ENCODE measurements around the gene C13orf46.

The C13orf46 gene

DNA sequence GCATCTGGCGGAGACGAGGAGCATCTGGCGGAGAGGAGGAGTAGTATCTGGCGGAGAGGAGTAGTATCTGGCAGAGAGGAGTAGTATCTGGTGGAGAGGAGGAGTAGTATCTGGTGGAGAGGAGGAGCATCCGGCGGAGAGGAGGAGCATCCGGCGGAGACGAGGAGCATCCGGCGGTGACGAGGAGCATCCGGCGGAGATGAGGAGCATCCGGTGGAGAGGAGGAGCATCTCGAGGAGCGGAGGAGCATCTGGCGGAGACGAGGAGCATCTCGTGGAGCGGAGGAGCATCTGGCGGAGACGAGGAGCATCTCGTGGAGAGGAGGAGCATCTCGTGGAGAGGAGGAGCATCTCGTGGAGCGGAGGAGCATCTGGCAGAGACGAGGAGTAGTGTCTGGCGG lies 18.6 kb downstream of the C13orf46 start:
- DNase-seq (ENCODE audit: low read depth in 2 of 2): no peak

GRCh38 chr13:113954046-113954835 lies 19.6 kb downstream of the C13orf46 start:
- DNase-seq (ENCODE audit: low read depth in 2 of 2): no peak

DNA sequence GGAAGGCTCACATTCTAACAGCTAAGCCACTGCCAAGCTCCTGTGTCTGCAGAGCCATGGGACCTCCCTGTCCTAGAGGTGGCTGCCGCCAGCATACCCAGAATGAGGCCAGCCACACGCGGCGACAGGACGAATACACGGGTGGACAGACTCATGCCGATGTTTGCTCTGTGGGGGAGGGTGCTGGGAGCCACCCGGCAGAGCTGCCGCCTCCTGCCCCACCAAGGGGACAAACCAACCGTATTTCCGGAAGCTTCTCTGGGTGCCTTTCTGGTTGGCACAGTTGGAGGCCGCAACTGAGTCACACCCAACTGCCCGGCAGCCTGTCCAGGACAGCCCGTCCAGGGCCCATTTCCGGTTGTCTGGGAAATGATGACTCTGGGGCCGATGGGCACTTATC lies 20.3 kb downstream of the C13orf46 start:
- no peak for DNase-seq (ENCODE audit: low read depth in 2 of 2)

DNA sequence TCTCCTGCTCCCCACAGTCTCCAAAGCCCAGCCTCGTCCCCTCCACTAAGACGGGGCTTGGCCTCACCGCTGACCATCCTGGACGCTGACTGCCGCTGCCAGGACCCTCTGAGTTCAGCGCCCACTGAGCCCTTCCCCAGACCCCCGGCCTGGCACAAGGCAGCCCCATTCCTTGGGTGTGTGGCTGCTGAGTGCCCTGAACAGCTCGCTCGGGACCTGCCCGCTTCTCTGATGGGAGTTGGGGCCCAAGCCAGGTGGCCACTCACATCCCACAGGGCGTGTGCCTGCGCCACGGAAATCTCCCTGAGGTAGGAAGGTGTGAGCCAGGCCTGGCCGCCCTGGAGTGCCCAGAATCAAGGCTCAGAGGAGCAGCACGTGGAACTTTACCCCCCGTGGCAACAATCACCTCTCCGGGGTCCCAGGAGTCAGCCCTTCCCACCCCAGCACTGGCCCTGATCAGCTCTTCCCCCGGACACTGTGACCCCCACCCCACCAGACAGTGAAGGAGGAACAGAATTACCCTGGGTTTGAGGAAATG lies 20.8 kb downstream of the C13orf46 start:
- no peak for DNase-seq (ENCODE audit: low read depth in 2 of 2)

- no peak for DNase-seq (ENCODE audit: low read depth in 2 of 2)
Observed at GRCh38 chr13:113952151-113952982, 21.5 kb downstream of the C13orf46 start.

DNA sequence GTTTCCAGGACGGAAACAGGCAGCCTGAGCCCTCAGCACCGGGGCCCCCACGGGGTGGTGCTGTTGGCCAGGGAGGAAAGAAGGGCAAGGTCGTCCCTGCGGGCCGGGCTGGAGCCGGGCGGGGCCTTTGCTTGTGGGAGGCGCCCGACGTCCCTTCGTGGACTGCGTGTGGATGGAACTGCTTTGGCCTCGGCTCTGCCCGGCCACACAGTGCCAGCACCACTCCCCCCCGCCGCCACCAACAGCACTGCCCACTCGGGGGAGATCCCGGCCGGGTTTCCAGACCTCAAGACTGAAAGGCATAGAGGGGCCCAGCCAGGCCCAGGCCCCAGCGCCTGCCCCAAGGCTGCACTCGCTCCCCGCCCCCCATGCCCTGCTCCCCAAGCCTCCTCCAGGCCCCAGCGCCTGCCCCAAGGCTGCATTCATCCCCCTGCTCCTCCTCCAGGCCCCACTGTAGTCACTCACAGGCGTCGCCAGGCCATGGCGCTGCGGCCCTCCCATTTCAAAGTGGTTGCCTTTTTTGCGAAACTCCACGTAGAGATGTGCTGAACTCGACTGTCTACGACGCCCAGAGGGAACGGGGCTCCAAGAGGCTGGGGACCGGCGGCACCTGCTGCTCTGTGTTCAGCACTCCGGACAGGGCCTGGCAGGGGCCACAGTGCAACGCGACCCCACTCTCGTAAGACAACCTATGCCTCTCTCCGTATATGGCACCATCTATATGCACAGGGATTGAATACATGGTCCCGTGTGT lies 22.5 kb downstream of the C13orf46 start:
- DNase-seq (ENCODE audit: low read depth in 2 of 2): peak; percentile 38 to 52

- DNase-seq (ENCODE audit: low read depth in 2 of 2): no peak
Observed at GRCh38 chr13:113950451-113951245, 23.2 kb downstream of the C13orf46 start.

- DNase-seq (ENCODE audit: low read depth in 2 of 2): no peak
Observed at GRCh38 chr13:113949546-113949945, 24.3 kb downstream of the C13orf46 start.

DNA sequence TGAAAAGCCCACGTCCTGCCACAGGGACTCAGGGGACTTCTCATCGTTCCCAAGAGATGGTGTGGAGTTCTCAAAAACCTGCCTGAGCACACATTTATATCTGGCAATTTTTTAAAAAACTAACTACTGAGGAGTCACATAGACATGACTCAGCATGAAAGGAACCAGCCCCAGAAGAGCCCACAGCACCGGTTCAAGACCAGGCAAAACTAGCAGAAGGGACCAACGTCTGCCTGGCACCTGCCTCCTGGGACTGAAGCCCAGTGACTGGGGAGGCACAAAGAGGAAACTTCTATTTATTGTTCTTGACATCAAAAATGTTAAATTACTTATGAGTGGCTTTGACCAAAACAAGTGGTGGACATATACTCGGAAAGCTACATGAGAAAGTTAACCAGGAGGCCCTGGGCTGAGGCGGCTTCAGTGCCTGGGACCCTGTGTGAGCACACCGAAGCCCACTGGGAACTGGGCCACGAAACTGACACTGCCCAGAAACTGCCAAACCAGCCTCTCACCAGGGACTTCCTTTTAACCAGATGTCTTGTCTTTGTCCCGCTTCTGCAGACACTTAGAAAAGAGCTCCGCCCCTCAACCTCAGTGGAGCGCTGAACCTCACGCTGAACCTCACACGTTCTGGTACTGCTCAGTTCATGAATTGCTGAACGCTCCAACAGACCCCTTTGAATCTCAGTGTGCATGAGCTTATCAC lies 25.7 kb downstream of the C13orf46 start:
- no peak for DNase-seq (ENCODE audit: low read depth in 2 of 2)

DNA sequence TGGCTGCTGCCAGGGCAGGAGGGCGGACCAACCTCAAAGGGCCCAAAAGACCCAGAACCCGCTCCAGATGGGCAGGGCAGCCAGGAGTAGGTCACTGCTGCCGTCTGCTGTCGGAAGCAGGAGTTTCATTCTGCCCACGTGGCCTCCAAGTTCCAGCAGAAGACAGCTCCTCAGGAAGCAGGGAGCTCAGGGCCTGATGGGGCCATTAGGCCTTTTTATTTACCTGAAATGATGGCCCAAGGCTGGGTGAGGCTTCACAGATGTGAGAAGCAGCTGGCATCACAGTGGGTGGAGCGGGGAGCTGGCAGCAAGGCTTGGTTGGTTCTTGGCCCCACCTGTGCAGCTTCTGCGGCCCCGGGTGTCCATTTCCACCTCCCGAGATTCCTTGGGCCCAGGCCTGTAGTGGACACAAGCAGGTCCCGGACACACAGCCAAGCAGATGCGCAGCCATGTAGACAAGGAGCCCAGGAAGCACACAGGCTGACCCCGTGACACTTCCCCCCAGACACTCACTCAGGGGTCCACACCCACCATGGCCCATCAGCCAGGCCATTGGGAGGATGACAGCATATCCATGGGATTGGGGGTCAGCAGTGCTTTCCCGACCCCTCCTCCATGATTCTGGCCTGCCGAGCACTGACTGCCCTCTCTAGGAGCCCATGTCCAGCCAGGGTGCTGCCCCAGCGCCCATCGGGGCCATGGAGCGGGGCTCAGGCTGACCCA lies 26.4 kb downstream of the C13orf46 start:
- no peak for DNase-seq (ENCODE audit: low read depth in 2 of 2)

GRCh38 chr13:113946409-113947181 lies 27.3 kb downstream of the C13orf46 start:
- no peak for DNase-seq (ENCODE audit: low read depth in 2 of 2)

- DNase-seq (ENCODE audit: low read depth in 2 of 2): no peak
Observed at GRCh38 chr13:113945857-113946408, 27.9 kb downstream of the C13orf46 start.

GRCh38 chr13:113943821-113944565 lies 29.9 kb downstream of the C13orf46 start:
- DNase-seq (ENCODE audit: low read depth in 2 of 2): no peak

GRCh38 chr13:113942591-113943103 lies 31.2 kb downstream of the C13orf46 start:
- DNase-seq (ENCODE audit: low read depth in 2 of 2): no peak

GRCh38 chr13:113941571-113942191 lies 32.2 kb downstream of the C13orf46 start:
- DNase-seq (ENCODE audit: low read depth in 2 of 2): no peak

- no peak for DNase-seq (ENCODE audit: low read depth in 2 of 2)
Observed at GRCh38 chr13:113939944-113940297, 34.0 kb downstream of the C13orf46 start.
